GM23248 (cell line): ENCODE data around the gene PLA2G2E. TPM values are rescaled to one million over a fixed set of nuclear protein-coding genes. Genes with fewer than 3 reads are reported as not detected.

Experiments
- DNase-seq: peaks from one replicate; pipeline ENCODE4 v3.0.0-alpha.2; 2015
- H2AFZ ChIP-seq: fragments of 200-600 bp; sonication (generic); 2 replicates; pipeline ENCODE4 v1.6.1; 2016; ENCODE audit warnings: antibody characterized with exemption
- H3F3A ChIP-seq: fragments of 200-600 bp; sonication (generic); 2 replicates; pipeline ENCODE4 v1.6.1; 2016; ENCODE audit warnings: mild to moderate bottlenecking, antibody characterized with exemption, mixed run types; ENCODE audit not compliant: insufficient read depth
- H3K27ac ChIP-seq: fragments of 200-600 bp; sonication (generic); 2 replicates; pipeline ENCODE4 v1.5.1; 2016; ENCODE audit warnings: mild to moderate bottlenecking
- H3K27me3 ChIP-seq: fragments of 200-600 bp; sonication (generic); replicated peaks from 2 replicates; pipeline ENCODE4 v1.6.1; 2016; ENCODE audit warnings: mild to moderate bottlenecking; ENCODE audit not compliant: insufficient read depth
- H3K36me3 ChIP-seq: fragments of 200-600 bp; sonication (generic); 2 replicates; pipeline ENCODE4 v1.6.1; 2016; ENCODE audit warnings: low read depth, mild to moderate bottlenecking
- H3K4me1 ChIP-seq: fragments of 200-600 bp; sonication (generic); 2 replicates; pipeline ENCODE4 v1.6.1; 2016; ENCODE audit warnings: mild to moderate bottlenecking; ENCODE audit not compliant: insufficient read depth
- H3K4me2 ChIP-seq: fragments of 200-600 bp; sonication (generic); one replicate; pipeline ENCODE4 v1.6.1; 2016; ENCODE audit warnings: mild to moderate bottlenecking; ENCODE audit not compliant: unreplicated experiment
- H3K4me3 ChIP-seq: fragments of 200-600 bp; sonication (generic); 2 replicates; pipeline ENCODE4 v1.5.1; 2016; ENCODE audit warnings: mild to moderate bottlenecking
- H3K79me2 ChIP-seq: fragments of 200-600 bp; sonication (generic); 2 replicates; pipeline ENCODE4 v1.6.1; 2016; ENCODE audit warnings: mild to moderate bottlenecking; ENCODE audit not compliant: insufficient read depth
- H3K9ac ChIP-seq: fragments of 200-600 bp; sonication (generic); 2 replicates; pipeline ENCODE4 v1.6.1; 2016; ENCODE audit warnings: mild to moderate bottlenecking
- H3K9me2 ChIP-seq: fragments of 200-600 bp; sonication (generic); 2 replicates; pipeline ENCODE4 v1.6.1; 2016; ENCODE audit warnings: mixed run types, mild to moderate bottlenecking, moderate library complexity; ENCODE audit not compliant: insufficient read depth
- H3K9me3 ChIP-seq: fragments of 200-600 bp; sonication (generic); one replicate; pipeline ENCODE4 v1.6.1; 2017; ENCODE audit warnings: low read depth
- H4K20me1 ChIP-seq: fragments of 200-600 bp; sonication (generic); 2 replicates; pipeline ENCODE4 v1.6.0; 2016; ENCODE audit not compliant: insufficient read depth
- EZH2 ChIP-seq: fragments of 200-600 bp; sonication (generic); IDR thresholded peaks from 2 replicates; pipeline ENCODE4 v1.6.1; 2018; ENCODE audit warnings: antibody characterized with exemption, mild to moderate bottlenecking; ENCODE audit not compliant: insufficient read depth, poor library complexity, severe bottlenecking
- EZH2phosphoT487 ChIP-seq: fragments of 200-600 bp; sonication (generic); IDR thresholded peaks from 2 replicates; pipeline ENCODE4 v1.6.1; 2018; ENCODE audit warnings: antibody characterized with exemption, moderate library complexity, mild to moderate bottlenecking, low read depth; ENCODE audit not compliant: insufficient read depth
- WGBS, 2 experiments: methylation state at CpG; one replicate each; pipeline ENCODE4 v1.1.6; 2015 to 2017; ENCODE audit warnings: low lambda C conversion rate in 2 of 2, low coverage in 1 of 2; ENCODE audit errors: missing lambda C conversion rate in 2 of 2; 5-methylcytosine and 5-hydroxymethylcytosine counted together
- in situ Hi-C: fragments of 300-500 bp; cut with MboI; formaldehyde crosslinking; loops from 2 replicates; pipeline ENCODE4 v1.15.0; 2020
- polyA plus RNA-seq: library from polyadenylated mRNA; unstranded; fragments of >200 nt; fragmentation: Nextera tagmentation; extraction: Ambion mirVana; gene quantifications from 2 replicates; pipeline ENCODE4 v1.2.1, GENCODE V29; 2016
- total RNA-seq: library from RNA; depleted of rRNA; stranded (reverse); fragments of >200 nt; shearing (Covaris generic); gene quantifications from 2 replicates; pipeline ENCODE4 v1.2.3, GENCODE V29; 2014

The PLA2G2E gene
- total and polyA plus RNA-seq, 2 experiments from 2014 or later, result not detected

DNA sequence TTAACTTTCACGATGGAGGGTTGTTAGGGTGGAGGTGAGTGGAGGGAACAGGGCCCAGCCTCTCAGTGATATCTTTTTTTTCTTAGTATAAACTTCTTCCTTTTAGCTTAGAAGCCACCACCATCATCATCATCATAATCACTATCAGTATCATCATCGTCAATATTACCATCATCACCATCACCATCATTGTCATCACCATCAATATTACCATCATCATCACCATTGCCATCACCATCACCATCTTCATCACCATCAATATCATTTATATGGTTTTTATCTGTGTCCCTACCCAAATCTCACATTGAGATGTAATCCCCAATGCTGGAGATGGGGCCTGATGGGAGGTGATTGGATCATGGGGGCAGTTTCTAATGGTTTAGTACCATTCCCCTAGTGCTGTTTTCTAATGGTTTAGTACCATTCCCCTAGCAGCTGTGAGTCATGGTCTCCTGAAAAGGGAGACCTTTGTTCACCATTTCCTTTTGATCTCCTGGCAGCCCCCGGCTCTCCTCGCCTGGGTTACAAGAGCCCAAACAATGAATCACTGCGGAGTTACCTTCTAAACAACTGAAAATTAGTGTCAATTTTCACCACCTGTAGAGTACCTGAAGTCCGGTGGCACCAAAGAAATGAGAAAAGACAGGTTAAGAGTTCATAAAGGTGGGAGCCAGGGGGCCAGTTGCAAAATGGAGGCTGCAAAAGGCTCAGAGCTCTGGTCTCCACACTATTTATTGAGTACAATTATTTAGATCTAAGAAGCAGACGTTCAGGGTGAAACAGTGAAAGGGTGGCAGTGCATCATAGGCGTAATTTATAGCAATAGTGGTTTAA is 3.1 kb upstream of the PLA2G2E start:
- in situ Hi-C loops, result no loop called here
- 50 to 53% methylated on average over 8 of the region's 8 CpGs for WGBS, 2 experiments

DNA sequence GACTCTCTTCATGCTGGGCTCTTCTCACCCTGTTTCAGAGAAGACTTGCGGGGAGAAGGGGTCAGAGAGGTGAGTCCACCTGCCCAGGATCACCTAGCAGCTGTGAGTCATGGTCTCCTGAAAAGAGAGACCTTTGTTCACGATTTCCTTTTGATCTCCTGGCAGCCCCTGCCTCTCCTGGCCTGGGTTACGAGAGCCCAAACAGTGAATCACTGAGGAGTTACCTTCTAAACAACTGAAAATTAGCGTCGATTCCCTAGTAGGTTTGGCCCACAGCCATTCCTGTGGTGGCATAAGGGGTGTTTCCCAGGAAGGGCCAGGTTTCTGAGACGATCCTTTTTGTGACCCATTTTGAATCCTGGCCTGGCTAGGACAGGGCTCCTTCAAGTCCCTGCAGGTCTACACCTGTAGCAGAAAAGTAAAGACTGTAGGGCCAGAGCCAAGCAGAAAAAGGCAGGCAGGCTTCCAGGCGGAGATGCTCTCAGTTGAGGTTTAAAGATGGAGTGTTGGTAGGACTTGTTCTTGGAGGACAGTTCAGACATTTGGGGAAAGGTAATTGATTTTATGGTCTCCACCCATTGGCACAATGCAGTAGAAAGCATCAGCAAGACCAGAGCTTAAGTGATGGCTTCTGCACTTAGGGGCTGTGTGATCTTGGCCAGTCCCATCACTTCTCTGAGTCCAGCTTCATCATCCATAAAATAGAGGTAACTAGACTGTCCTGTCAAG is 2.1 kb upstream of the PLA2G2E start:
- H3K4me3 ChIP-seq, result no peak overlapping the region
- H2AFZ ChIP-seq, result no peak overlapping the region
- TF ChIP-seq EZH2phosphoT487 (no peak), EZH2 (no peak)
- H3K27ac ChIP-seq, result no peak overlapping the region
- H3K27me3 ChIP-seq, result no peaks in the 10 kb centered on the region
- no peak overlapping the region for H3K9ac ChIP-seq
- no peaks in the 10 kb centered on the region for H3K4me1 ChIP-seq
- in situ Hi-C loops, result no loop called here
- 44 to 54% methylated on average over 7 of the region's 7 CpGs for WGBS, 2 experiments
- no peaks in the 10 kb centered on the region for H3K36me3 ChIP-seq
- no peaks in the 10 kb centered on the region for H3K79me2 ChIP-seq
- H3K9me2 ChIP-seq, result no peaks in the 10 kb centered on the region
- no peaks in the 10 kb centered on the region for H3K9me3 ChIP-seq
- DNase-seq, result no peak
- no peak overlapping the region for H3K4me2 ChIP-seq
- H3F3A ChIP-seq, result no peaks in the 10 kb centered on the region
- H4K20me1 ChIP-seq, result no peaks in the 10 kb centered on the region

More for the DNA sequence above, 3.1 kb upstream of the PLA2G2E start:
- Histone ChIP-seq H4K20me1 (no peaks in the 10 kb centered on the region), H3K9ac (no peak overlapping the region), H3K27ac (no peak overlapping the region), H3K9me2 (no peaks in the 10 kb centered on the region), H3K4me3 (no peak overlapping the region), H3K79me2 (no peaks in the 10 kb centered on the region), H3K36me3 (no peaks in the 10 kb centered on the region), H3F3A (no peaks in the 10 kb centered on the region), H3K4me2 (no peak overlapping the region), H3K27me3 (no peaks in the 10 kb centered on the region), H3K9me3 (no peaks in the 10 kb centered on the region), H3K4me1 (no peaks in the 10 kb centered on the region), H2AFZ (no peak overlapping the region)
- no peak for TF ChIP-seq EZH2
- TF ChIP-seq EZH2phosphoT487, result no peak
- no peak for DNase-seq

DNA sequence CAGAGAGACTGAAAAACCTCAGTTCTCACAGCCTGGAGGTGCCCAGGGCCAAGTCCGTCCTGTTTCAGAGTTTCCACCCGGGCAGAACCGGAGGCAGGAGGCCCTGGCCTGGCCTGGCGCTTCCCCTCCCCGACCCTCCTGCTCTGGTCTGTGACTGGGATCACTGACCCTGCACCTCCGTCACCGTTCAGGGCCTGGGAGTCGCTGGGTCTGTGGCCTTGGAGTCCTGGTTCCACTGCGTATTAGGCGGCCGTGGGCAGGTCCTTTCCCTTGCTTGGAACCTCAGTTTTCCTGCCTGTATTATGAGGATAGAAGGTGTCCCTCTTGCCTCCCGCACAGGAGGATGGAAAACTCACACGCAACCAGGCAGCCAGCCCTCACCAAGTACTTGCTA is 533 bp upstream of the PLA2G2E start:
- TF ChIP-seq EZH2phosphoT487 (no peak), EZH2 (no peak)
- Histone ChIP-seq H3K36me3 (no peaks in the 10 kb centered on the region), H3K4me3 (no peak overlapping the region), H3F3A (peaks cover 5% of the 10 kb centered on the region; the same call in 1 of the 2 replicates), H3K9me3 (no peaks in the 10 kb centered on the region), H4K20me1 (no peaks in the 10 kb centered on the region), H3K9ac (no peak overlapping the region), H3K27ac (no peak overlapping the region), H3K4me1 (peaks cover 3% of the 10 kb centered on the region; the same call in 1 of the 2 replicates), H2AFZ (no peak overlapping the region), H3K9me2 (no peaks in the 10 kb centered on the region), H3K4me2 (no peak overlapping the region), H3K27me3 (no peaks in the 10 kb centered on the region), H3K79me2 (no peaks in the 10 kb centered on the region)
- 71 to 72% methylated on average over 13 of the region's 13 CpGs for WGBS, 2 experiments
- in situ Hi-C loops, result no loop called here
- DNase-seq, result no peak

DNA sequence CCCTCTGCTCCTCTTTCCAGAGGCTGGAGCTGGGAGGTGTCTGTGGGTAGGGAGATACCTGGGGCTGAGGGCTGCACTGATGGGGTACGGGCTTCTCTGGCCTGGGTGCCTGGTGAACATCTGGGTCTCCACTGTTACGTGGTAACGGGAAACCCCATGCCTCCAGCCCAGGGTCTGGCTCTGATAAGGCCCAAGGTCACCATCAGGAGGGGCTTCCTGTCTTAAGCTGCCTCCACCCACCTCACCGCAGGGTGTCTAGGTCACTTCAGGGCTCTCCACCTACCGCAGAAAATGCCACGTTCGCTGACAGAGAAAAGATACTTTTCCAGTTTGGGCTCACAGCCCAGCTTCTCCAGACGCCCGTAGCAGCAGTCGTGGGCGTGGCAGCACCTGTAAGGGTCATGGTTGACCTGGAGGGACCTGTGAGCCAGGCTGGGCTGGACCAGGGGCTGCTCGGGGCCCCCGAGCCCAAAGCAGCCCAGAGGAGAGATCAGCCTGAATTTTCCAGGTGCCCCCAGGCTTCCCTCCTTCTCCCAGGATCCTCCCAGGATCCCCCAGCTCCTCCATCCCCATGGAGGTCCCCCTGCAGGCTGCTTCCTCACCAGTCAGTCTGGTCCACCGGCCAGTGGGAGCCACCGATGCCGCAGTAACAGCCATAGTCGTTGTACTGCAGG is 1.3 kb downstream of the PLA2G2E start:
- no peak overlapping the region for H3K27ac ChIP-seq
- H3K4me2 ChIP-seq, result no peak overlapping the region
- DNase-seq, result no peak
- peaks cover 12% of the 10 kb centered on the region for H3K4me1 ChIP-seq
- H3K4me3 ChIP-seq, result no peak overlapping the region
- no peaks in the 10 kb centered on the region for H3K9me3 ChIP-seq
- TF ChIP-seq EZH2 (no peak), EZH2phosphoT487 (no peak)
- no peaks in the 10 kb centered on the region for H3K79me2 ChIP-seq
- peaks cover 6% of the 10 kb centered on the region for H3F3A ChIP-seq
- 61 to 69% methylated on average over 16 to 17 of the region's 17 CpGs for WGBS, 2 experiments
- no peaks in the 10 kb centered on the region for H4K20me1 ChIP-seq
- in situ Hi-C loops, result no loop called here
- H3K9ac ChIP-seq, result no peak overlapping the region
- no peaks in the 10 kb centered on the region for H3K36me3 ChIP-seq
- H3K9me2 ChIP-seq, result no peaks in the 10 kb centered on the region
- H3K27me3 ChIP-seq, result no peaks in the 10 kb centered on the region
- no peak overlapping the region for H2AFZ ChIP-seq
